ENCODE results near the gene RPL13A. TPM values are rescaled to one million over a fixed set of nuclear protein-coding genes. Genes with fewer than 3 reads are reported as not detected.

Gene RPL13A
- total and polyA plus RNA-seq, 2 of the 13 experiments (the other 11 are each of a cell fraction or from before 2014, with no cell fraction given) = 2,601 to 3,407 TPM

DNA sequence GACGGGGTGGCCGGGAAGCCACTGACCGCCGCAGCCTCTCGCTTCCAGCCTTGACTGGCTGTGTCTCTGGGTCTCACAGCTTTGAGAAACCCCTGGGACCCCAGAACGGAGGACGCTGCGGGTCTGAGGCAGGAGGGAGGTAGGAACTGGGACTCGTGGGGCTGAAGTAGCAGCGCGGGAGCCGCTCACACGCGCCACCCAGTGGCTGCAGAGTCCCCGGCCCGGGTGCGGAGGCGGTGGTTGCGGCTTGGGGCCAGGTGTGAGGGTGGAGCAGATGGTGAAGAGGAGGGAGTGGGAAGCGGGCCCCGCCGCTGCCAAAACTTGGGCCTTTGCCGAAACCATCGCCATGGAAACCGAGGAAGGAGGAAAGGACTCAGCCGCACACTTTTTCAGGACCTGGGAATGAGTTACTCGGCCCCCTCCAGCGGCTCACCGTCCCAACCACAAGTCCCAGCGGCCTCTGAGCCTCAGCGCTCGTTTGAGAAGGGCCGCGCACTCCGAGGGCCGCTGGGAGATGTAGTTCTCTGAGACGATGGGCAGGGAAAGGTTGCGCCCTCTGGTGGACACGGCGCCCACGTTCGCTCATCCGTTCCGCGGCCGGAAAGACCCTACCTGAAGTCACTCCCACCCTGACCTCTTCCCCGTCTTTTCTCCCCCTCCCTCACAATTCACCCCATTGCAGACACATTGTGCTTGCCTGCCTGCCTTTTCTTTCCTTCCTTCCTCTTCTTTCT, 43.9 kb upstream of the RPL13A start (continued):
- TF ChIP-seq SKIL (CRISPR knock-in tag; IDR thresholded peaks at IDR 0.05; ENCODE audit: borderline replicate concordance) (no peak), TFDP1 (CRISPR knock-in tag; IDR thresholded peaks at IDR 0.05; ENCODE audit: borderline replicate concordance) (no peak), PTBP1 (IDR thresholded peaks at IDR 0.05; ENCODE audit: low read depth, low read length, poor library complexity, severe bottlenecking) (no peak), ATF7-NPFF (CRISPR knock-in tag; IDR thresholded peaks at IDR 0.05; ENCODE audit: low read depth) (no peak), ZNF326 (CRISPR knock-in tag; IDR thresholded peaks at IDR 0.05; ENCODE audit: borderline replicate concordance) (no peak), SALL1 (CRISPR knock-in tag; IDR thresholded peaks at IDR 0.05) (peak; percentile 13; the same call in 1 of the 2 replicates), MAF1 (CRISPR knock-in tag; IDR thresholded peaks at IDR 0.05; ENCODE audit: borderline replicate concordance) (no peak), MAFF (IDR thresholded peaks at IDR 0.05; ENCODE audit: low read depth, low read length) (no peak), SAFB2 (CRISPR knock-in tag; IDR thresholded peaks at IDR 0.05; ENCODE audit: borderline replicate concordance, low read depth) (no peak), MYNN (CRISPR knock-in tag; IDR thresholded peaks at IDR 0.05; ENCODE audit: low read depth) (peak; percentile 53; the same call in 1 of the 2 replicates), TCF12 (IDR thresholded peaks at IDR 0.05) (no peak), TCF12 (CRISPR knock-in tag; IDR thresholded peaks at IDR 0.05) (no peak), TFAP4 (IDR thresholded peaks at IDR 0.05; ENCODE audit: borderline replicate concordance, low read depth) (0 out of 2 replicates have a peak, but pooled peaks have one; percentile 45), SRY (CRISPR knock-in tag; IDR thresholded peaks at IDR 0.05) (no peak), EP300 (IDR thresholded peaks at IDR 0.05; ENCODE audit: low read depth in 2 of 2, low read length in 2 of 2) (no peak), EP300 (CRISPR knock-in tag; IDR thresholded peaks at IDR 0.05; ENCODE audit: borderline replicate concordance) (no peak), RNF219 (CRISPR knock-in tag; IDR thresholded peaks at IDR 0.05) (no peak), SMARCC2 (IDR thresholded peaks at IDR 0.05) (no peak)
- TF ChIP-seq, protein P1, sequence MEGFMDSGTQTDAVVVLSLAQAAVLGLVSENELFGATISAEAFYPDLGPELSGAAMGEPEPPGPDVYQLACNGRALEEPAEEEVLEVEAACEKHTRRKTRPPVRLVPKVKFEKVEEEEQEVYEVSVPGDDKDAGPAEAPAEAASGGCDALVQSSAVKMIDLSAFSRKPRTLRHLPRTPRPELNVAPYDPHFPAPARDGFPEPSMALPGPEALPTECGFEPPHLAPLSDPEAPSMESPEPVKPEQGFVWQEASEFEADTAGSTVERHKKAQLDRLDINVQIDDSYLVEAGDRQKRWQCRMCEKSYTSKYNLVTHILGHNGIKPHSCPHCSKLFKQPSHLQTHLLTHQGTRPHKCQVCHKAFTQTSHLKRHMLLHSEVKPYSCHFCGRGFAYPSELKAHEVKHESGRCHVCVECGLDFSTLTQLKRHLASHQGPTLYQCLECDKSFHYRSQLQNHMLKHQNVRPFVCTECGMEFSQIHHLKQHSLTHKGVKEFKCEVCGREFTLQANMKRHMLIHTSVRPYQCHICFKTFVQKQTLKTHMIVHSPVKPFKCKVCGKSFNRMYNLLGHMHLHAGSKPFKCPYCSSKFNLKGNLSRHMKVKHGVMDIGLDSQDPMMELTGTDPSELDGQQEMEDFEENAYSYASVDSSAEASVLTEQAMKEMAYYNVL (CRISPR knock-in tag; IDR thresholded peaks at IDR 0.05; ENCODE audit: borderline replicate concordance) = peak; percentile 40; the same call in 1 of the 2 replicates
- TF ChIP-seq, protein P2, sequence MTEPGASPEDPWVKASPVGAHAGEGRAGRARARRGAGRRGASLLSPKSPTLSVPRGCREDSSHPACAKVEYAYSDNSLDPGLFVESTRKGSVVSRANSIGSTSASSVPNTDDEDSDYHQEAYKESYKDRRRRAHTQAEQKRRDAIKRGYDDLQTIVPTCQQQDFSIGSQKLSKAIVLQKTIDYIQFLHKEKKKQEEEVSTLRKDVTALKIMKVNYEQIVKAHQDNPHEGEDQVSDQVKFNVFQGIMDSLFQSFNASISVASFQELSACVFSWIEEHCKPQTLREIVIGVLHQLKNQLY (CRISPR knock-in tag; IDR thresholded peaks at IDR 0.05) = no peak

Data from HepG2 (cell line).